NCI-H2227 treated with DMSO at 0.1 percent for 48 hours (cell line): Measurements from ENCODE around the gene WDR27.
"Not testable (repeated sequence)": the region's sequence is repeated elsewhere in the genome, so short reads cannot be mapped to it uniquely, and the experiment has no call there.

ENCODE experiments used
- DNase-seq: peaks from one replicate; lab custom pipeline; 2025; lab: John Stamatoyannopoulos, UW

Gene WDR27

GRCh38 chr6:169520104-169520503, 181.7 kb downstream of the WDR27 start:
- DNase-seq = no peak

- no peak for DNase-seq
Observed at GRCh38 chr6:169518451-169518850, 183.4 kb downstream of the WDR27 start.

- DNase-seq = no peak
Observed at GRCh38 chr6:169513478-169514193, 188.2 kb downstream of the WDR27 start.

GRCh38 chr6:169511785-169512184, 190.0 kb downstream of the WDR27 start:
- not testable (repeated sequence) for DNase-seq

- DNase-seq = no peak
Observed at GRCh38 chr6:169510871-169511270, 191.0 kb downstream of the WDR27 start.

GRCh38 chr6:169508452-169508851, 193.4 kb downstream of the WDR27 start:
- DNase-seq = no peak

GRCh38 chr6:169503422-169504152, 198.2 kb downstream of the WDR27 start:
- no peak for DNase-seq

GRCh38 chr6:169502445-169502844, 199.4 kb downstream of the WDR27 start:
- DNase-seq = no peak

- no peak for DNase-seq
Observed at GRCh38 chr6:169501777-169502313, 200.0 kb downstream of the WDR27 start.

GRCh38 chr6:169501128-169501527, 200.7 kb downstream of the WDR27 start:
- DNase-seq = no peak

GRCh38 chr6:169500688-169501087, 201.1 kb downstream of the WDR27 start:
- no peak for DNase-seq

GRCh38 chr6:169499848-169500247, 202.0 kb downstream of the WDR27 start:
- no peak for DNase-seq

- DNase-seq = no peak
Observed at GRCh38 chr6:169498916-169499513, 202.8 kb downstream of the WDR27 start.

GRCh38 chr6:169495601-169496000, 206.2 kb downstream of the WDR27 start:
- no peak for DNase-seq

GRCh38 chr6:169494038-169494437, 207.8 kb downstream of the WDR27 start:
- no peak for DNase-seq

- no peak for DNase-seq
Observed at GRCh38 chr6:169491482-169491881, 210.3 kb downstream of the WDR27 start.

GRCh38 chr6:169490830-169491229, 211.0 kb downstream of the WDR27 start:
- no peak for DNase-seq

GRCh38 chr6:169490246-169490641, 211.6 kb downstream of the WDR27 start:
- DNase-seq = no peak

- no peak for DNase-seq
Observed at GRCh38 chr6:169489563-169490245, 212.1 kb downstream of the WDR27 start.

- no peak for DNase-seq
Observed at GRCh38 chr6:169487579-169488436, 214.0 kb downstream of the WDR27 start.

GRCh38 chr6:169479783-169480495, 221.9 kb downstream of the WDR27 start:
- DNase-seq = no peak
